GM12892 (cell line): ENCODE measurements around the gene TMEM218.

ENCODE experiments used
- POLR2A ChIP-seq: IDR thresholded peaks from 2 replicates; pipeline ENCODE4 v1.6.1; 2011; ENCODE audit warnings: low read depth, low read length, control low read depth
- POLR2AphosphoS5 ChIP-seq: IDR thresholded peaks from 2 replicates; pipeline ENCODE4 v1.6.1; 2011; ENCODE audit warnings: low read depth, low read length, control low read depth

GRCh38 chr11:125154378-125155099 lies 43.1 kb upstream of the TMEM218 start:
- TF ChIP-seq POLR2A, result no peak
- TF ChIP-seq POLR2AphosphoS5, result no peak
